GM21737 (cell line): ENCODE results near the gene VEGFA.
A peak's percentile ranks its signal among the peaks of the same experiment; 100 is the strongest.

Experiments
- ATAC-seq: cut with Tn5 transposase; IDR thresholded peaks from one replicate; pipeline ENCODE4 v1.9.1; 2021; ENCODE audit warnings: mild to moderate bottlenecking, moderate library complexity; ENCODE audit not compliant: unreplicated experiment

Gene VEGFA

GRCh38 chr6:43769526-43770371, at the start of gene VEGFA:
VEGFA (plus strand) TSS chr6:43770211.
- ATAC-seq, result peak; percentile 49

- ATAC-seq, result no peak
Measured at GRCh38 chr6:43720999-43721398, 49.0 kb upstream of the VEGFA start.

- no peak for ATAC-seq
Measured at GRCh38 chr6:43722920-43723545, 47.0 kb upstream of the VEGFA start.

- peak; percentile 56 for ATAC-seq
Measured at GRCh38 chr6:43723737-43724295, 46.2 kb upstream of the VEGFA start.

- no peak for ATAC-seq
Measured at GRCh38 chr6:43724354-43724753, 45.7 kb upstream of the VEGFA start.

GRCh38 chr6:43724914-43725642, 44.9 kb upstream of the VEGFA start:
- ATAC-seq, result peak; percentile 70

GRCh38 chr6:43725643-43726580, 44.1 kb upstream of the VEGFA start:
- no peak for ATAC-seq

GRCh38 chr6:43727634-43728033, 42.4 kb upstream of the VEGFA start:
- no peak for ATAC-seq

- ATAC-seq, result no peak
Measured at GRCh38 chr6:43728586-43728985, 41.4 kb upstream of the VEGFA start.

- no peak for ATAC-seq
Measured at GRCh38 chr6:43729537-43729936, 40.5 kb upstream of the VEGFA start.

- no peak for ATAC-seq
Measured at GRCh38 chr6:43730634-43731033, 39.4 kb upstream of the VEGFA start.

GRCh38 chr6:43733471-43734293, 36.3 kb upstream of the VEGFA start:
- ATAC-seq, result peak; percentile 61

- ATAC-seq, result no peak
Measured at GRCh38 chr6:43734294-43734665, 35.7 kb upstream of the VEGFA start.

- ATAC-seq, result no peak
Measured at GRCh38 chr6:43735642-43736199, 34.3 kb upstream of the VEGFA start.

GRCh38 chr6:43736211-43736786, 33.7 kb upstream of the VEGFA start:
- no peak for ATAC-seq

GRCh38 chr6:43736844-43737243, 33.2 kb upstream of the VEGFA start:
- ATAC-seq, result no peak

GRCh38 chr6:43737272-43738081, 32.5 kb upstream of the VEGFA start:
- no peak for ATAC-seq

GRCh38 chr6:43738267-43738676, 31.7 kb upstream of the VEGFA start:
- no peak for ATAC-seq
